ENCODE results near the gene ENOSF1. TPM values are rescaled to one million over a fixed set of nuclear protein-coding genes. Genes with fewer than 3 reads are reported as not detected.

Gene ENOSF1
- total and polyA plus RNA-seq, 10 of the 15 experiments (the other 5 are each of a cell fraction or from before 2014, with no cell fraction given), result 12.5 to 43.3 (median 29.5) TPM

GRCh38 chr18:681985-682384 is 30.4 kb downstream of the ENOSF1 start:
- ATAC-seq, result peak; percentile 70
- Histone ChIP-seq H3K4me2 (ENCODE audit: control insufficient read depth, insufficient read depth) (no peak overlapping the region), H4K20me1 (ENCODE audit: control insufficient read depth, insufficient read depth) (no peaks in the 10 kb centered on the region), H3K36me3 (ENCODE audit: control insufficient read depth in 2 of 2, insufficient read depth in 2 of 2, low read length in 1 of 2) (peaks cover 0 to 2% of the 10 kb centered on the region in 2 experiments; a peak in 2 of 4 replicates), H3K9me3 (replicated peaks; ENCODE audit: control insufficient read depth, insufficient read depth, low read length) (no peaks in the 10 kb centered on the region), H3K27me3 (replicated peaks in 1 of 2; ENCODE audit: control insufficient read depth in 2 of 2, insufficient read depth in 2 of 2, low read length in 1 of 2) (no peaks in the 10 kb centered on the region), H3K9ac (ENCODE audit: control insufficient read depth, insufficient read depth, low read length) (no peak overlapping the region), H2AFZ (ENCODE audit: control insufficient read depth, low read depth, low read length) (no peak overlapping the region), H3K27ac (ENCODE audit: control insufficient read depth, insufficient read depth) (no peak overlapping the region), H3K79me2 (ENCODE audit: control insufficient read depth, insufficient read depth, low read length) (no peaks in the 10 kb centered on the region), H3K4me3 (no peak overlapping the region), H3K4me1 (ENCODE audit: control insufficient read depth, insufficient read depth, low read length) (no peaks in the 10 kb centered on the region)
- DNase-seq (ENCODE audit: low read depth, low spot score), result no peak
- ChIA-PET POLR2A (no interaction called here), SMC1A (ENCODE audit: uncharacterized antibody, unreplicated experiment) (interaction anchor here (0.8 kb wide), 1 partner anchor 9 kb away, joined by 4 read pairs; no protein-coding TSS in a partner anchor), RAD21 (ENCODE audit: unreplicated experiment) (no interaction called here), CTCF (interaction anchor here (1.2 kb wide), 1 partner anchor 149 kb away, joined by 3 read pairs; no protein-coding TSS in a partner anchor)
- TF ChIP-seq RUNX3 (IDR thresholded peaks at IDR 0.05; ENCODE audit: low read length) (peak; percentile 55), JUND (IDR thresholded peaks at IDR 0.05; ENCODE audit: low read depth, low read length) (no peak), PML (IDR thresholded peaks at IDR 0.05; ENCODE audit: low read length) (no peak), IRF4 (IDR thresholded peaks at IDR 0.05; ENCODE audit: low read depth, low read length) (no peak)
- WGBS (ENCODE audit: insufficient coverage, insufficient replicate concordance, low lambda C conversion rate, missing lambda C conversion rate), result 43% methylated on average over 5 of the region's 5 CpGs
- in situ Hi-C loops (cut with MboI), result no loop called here
- no peak for FAIRE-seq
- BruUV-seq (replicated peaks), result no TSS peak
- intact Hi-C loops (cut with micrococcal nuclease; ENCODE audit: unreplicated experiment), result no loop called here

- DNase-seq (ENCODE audit: low read depth, low spot score) (no peak), FAIRE-seq (no peak), ATAC-seq (no peak)
- no peaks in the 10 kb centered on the region for H3K9me3 ChIP-seq (replicated peaks; ENCODE audit: control insufficient read depth, insufficient read depth, low read length)
- H3K4me1 ChIP-seq (ENCODE audit: control insufficient read depth, insufficient read depth, low read length), result no peaks in the 10 kb centered on the region
- H3K36me3 ChIP-seq (ENCODE audit: control insufficient read depth in 2 of 2, insufficient read depth in 2 of 2, low read length in 1 of 2), result peaks cover 0 to 8% of the 10 kb centered on the region in 2 experiments; a peak in 3 of 4 replicates
- no peak overlapping the region for H2AFZ ChIP-seq (ENCODE audit: control insufficient read depth, low read depth, low read length)
- RAD21 ChIA-PET (ENCODE audit: unreplicated experiment), result no interaction called here
- no peaks in the 10 kb centered on the region for H3K79me2 ChIP-seq (ENCODE audit: control insufficient read depth, insufficient read depth, low read length)
- H3K4me2 ChIP-seq (ENCODE audit: control insufficient read depth, insufficient read depth), result no peak overlapping the region
- WGBS (ENCODE audit: insufficient coverage, insufficient replicate concordance, low lambda C conversion rate, missing lambda C conversion rate), result 100% methylated on average over 3 of the region's 4 CpGs
- CTCF ChIA-PET, result no interaction called here
- no peak overlapping the region for H3K9ac ChIP-seq (ENCODE audit: control insufficient read depth, insufficient read depth, low read length)
- H3K27ac ChIP-seq (ENCODE audit: control insufficient read depth, insufficient read depth), result no peak overlapping the region
- in situ Hi-C loops (cut with MboI) (no loop called here), intact Hi-C loops (cut with micrococcal nuclease; ENCODE audit: unreplicated experiment) (no loop called here)
- H4K20me1 ChIP-seq (ENCODE audit: control insufficient read depth, insufficient read depth), result no peaks in the 10 kb centered on the region
- H3K4me3 ChIP-seq, result no peak overlapping the region
- SMC1A ChIA-PET (ENCODE audit: uncharacterized antibody, unreplicated experiment), result no interaction called here
- POLR2A ChIA-PET, result no interaction called here
- no peaks in the 10 kb centered on the region for H3K27me3 ChIP-seq (replicated peaks in 1 of 2; ENCODE audit: control insufficient read depth in 2 of 2, insufficient read depth in 2 of 2, low read length in 1 of 2)
- TF ChIP-seq CBFB (IDR thresholded peaks at IDR 0.05; ENCODE audit: low read depth) (no peak), MTA3 (IDR thresholded peaks at IDR 0.05; ENCODE audit: borderline replicate concordance, low read length) (no peak), RBBP5 (conservative IDR thresholded peaks at IDR 0.05) (no peak), SIN3A (IDR thresholded peaks at IDR 0.05; ENCODE audit: low read depth, low read length) (no peak), SP1 (IDR thresholded peaks at IDR 0.05; ENCODE audit: low read depth, low read length) (no peak), FOXM1 (IDR thresholded peaks at IDR 0.05; ENCODE audit: low read depth, low read length) (no peak), IKZF2 (IDR thresholded peaks at IDR 0.05) (no peak), JUNB (IDR thresholded peaks at IDR 0.05) (no peak), KLF5 (IDR thresholded peaks at IDR 0.05; ENCODE audit: partially characterized antibody) (no peak), CTCF (IDR thresholded peaks at IDR 0.05 in 2 of 3, conservative IDR thresholded peaks at IDR 0.05 in 1 of 3; ENCODE audit: control insufficient read depth in 2 of 3, extremely low read depth in 1 of 3, insufficient read depth in 1 of 3, low read depth in 3 of 3, low read length in 3 of 3) (no peak)
- BruUV-seq (replicated peaks), result no TSS peak
Measured at GRCh38 chr18:680392-680791, 32.0 kb downstream of the ENOSF1 start.

All from GM12878 (cell line).